K562 treated with DMSO at 1 percent for 12 hours (cell line): Measurements from ENCODE around the gene BORCS6. TPM values are rescaled to one million over a fixed set of nuclear protein-coding genes. Genes with fewer than 3 reads are reported as not detected.

Source experiments
- total RNA-seq: library from RNA; unstranded; fragments of 300-600 nt; gene quantifications from 2 replicates; pipeline ENCODE4 v1.2.3, GENCODE V29; 2022; ENCODE audit not compliant: insufficient read depth

The BORCS6 gene
- 11.4 and 14.8 TPM in 2 replicates for total RNA-seq

GRCh38 chr17:8189711-8190477, at the start of gene BORCS6:
Gene BORCS6, minus strand, starts transcription at chr17:8190180. Its CDS starts 40 bp downstream, at chr17:8190140.

GRCh38 chr17:8209907-8210760, 20.2 kb upstream of the BORCS6 start, which contains the start of gene AURKB:
Gene AURKB, minus strand, starts transcription at chr17:8210575. Its CDS starts 351 bp downstream, at chr17:8210224.

GRCh38 chr17:8176197-8176940, 13.6 kb downstream of the BORCS6 start, which contains the start of gene TMEM107:
Gene TMEM107, minus strand, starts transcription at chr17:8176380. Its CDS starts 94 bp downstream, at chr17:8176286.

GRCh38 chr17:8162233-8162996, 27.6 kb downstream of the BORCS6 start, which contains the start of gene VAMP2:
Gene VAMP2, minus strand, starts transcription at chr17:8162948. Its CDS starts 69 bp downstream, at chr17:8162879.

GRCh38 chr17:8152112-8152775, 37.7 kb downstream of the BORCS6 start, which contains the start of gene PER1:
Gene PER1, minus strand, starts transcription at chr17:8152404. Its CDS starts 1,698 bp downstream, at chr17:8150706.

Other genes starting within 250 kb of the BORCS6 start
- gene GUCY2D, start 187.6 kb downstream of the BORCS6 start, total RNA-seq, result not detected in 2 replicates
- not detected in 2 replicates for gene ALOX15B, start 151.1 kb downstream of the BORCS6 start, total RNA-seq
- not detected in 2 replicates for gene ALOX12B, start 102.5 kb downstream of the BORCS6 start, total RNA-seq
- not detected in 2 replicates for gene ALOXE3, start 71.7 kb downstream of the BORCS6 start, total RNA-seq
- 1.6 TPM in 1 of 2 replicates, not detected in the other for gene HES7, start 66.1 kb downstream of the BORCS6 start, total RNA-seq
- gene PER1, start 37.8 kb downstream of the BORCS6 start, total RNA-seq, result 3.3 and 6.1 TPM in 2 replicates
- 23.8 and 39.3 TPM in 2 replicates for gene VAMP2, start 27.2 kb downstream of the BORCS6 start, total RNA-seq
- 17.1 and 17.9 TPM in 2 replicates for gene TMEM107, start 13.8 kb downstream of the BORCS6 start, total RNA-seq
- gene AURKB, start 20.4 kb upstream of the BORCS6 start, total RNA-seq, result 179 TPM in 2 replicates
- gene CTC1, start 57.9 kb upstream of the BORCS6 start, total RNA-seq, result 3.2 and 9.1 TPM in 2 replicates
- gene PFAS, start 59.1 kb upstream of the BORCS6 start, total RNA-seq, result 4.5 and 9.7 TPM in 2 replicates
- 17.3 and 21.5 TPM in 2 replicates for gene RANGRF, start 98.5 kb upstream of the BORCS6 start, total RNA-seq
- gene SLC25A35, start 105.2 kb upstream of the BORCS6 start, total RNA-seq, result 9.5 and 11.3 TPM in 2 replicates
- gene ARHGEF15, start 120.1 kb upstream of the BORCS6 start, total RNA-seq, result not detected in 2 replicates
- not detected in 2 replicates for gene ODF4, start 149.7 kb upstream of the BORCS6 start, total RNA-seq
- 5,262 and 6,153 TPM in 2 replicates for gene RPL26, start 193.0 kb upstream of the BORCS6 start, total RNA-seq
- gene RNF222, start 207.6 kb upstream of the BORCS6 start, total RNA-seq, result not detected in 2 replicates
- 17.4 and 36.8 TPM in 2 replicates for gene NDEL1, start 245.7 kb upstream of the BORCS6 start, total RNA-seq